Stomach (tissue), 9 donors: ENCODE measurements around the gene UPF1. TPM values are rescaled to one million over a fixed set of nuclear protein-coding genes. Genes with fewer than 3 reads are reported as not detected.

ENCODE experiments used
- DNase-seq, 2 donors: peaks; one replicate each; pipeline versions ENCODE4 v3.0.0 to v3.0.0-alpha.2; 2013 to 2019
- H3K27ac ChIP-seq, 5 donors: fragments of 200-600 bp in 4 of 5; sonication (generic) in 4 of 5; one replicate each; pipeline ENCODE4 v1.5.1; 2013 to 2019; ENCODE audit warnings: mild to moderate bottlenecking in 1 of 5, moderate library complexity in 1 of 5
- H3K27me3 ChIP-seq, 3 donors: fragments of 200-600 bp; sonication (generic); one replicate each; pipeline ENCODE4 v1.5.1; 2017 to 2019; ENCODE audit warnings: mixed run types in 1 of 3
- H3K36me3 ChIP-seq, 4 donors: fragments of 200-600 bp; sonication (generic); 1 replicate in 3 of 4; 2 replicates in 1 of 4; pipeline ENCODE4 v1.5.1; 2016 to 2019
- H3K4me1 ChIP-seq, 4 donors: fragments of 200-600 bp; sonication (generic); one replicate each; pipeline ENCODE4 v1.5.1; 2016 to 2019
- H3K4me3 ChIP-seq, 4 donors: fragments of 200-600 bp; sonication (generic) in 3 of 4; one replicate each; pipeline ENCODE4 v1.5.1; 2016 to 2019; ENCODE audit warnings: mild to moderate bottlenecking in 1 of 4
- H3K9me3 ChIP-seq, 4 donors: fragments of 200-600 bp; sonication (generic); one replicate each; pipeline ENCODE4 v1.5.1; 2016 to 2019
- EP300 ChIP-seq: sonication (generic); formaldehyde crosslinking; IDR thresholded peaks from one replicate; pipeline ENCODE4 v1.6.1; 2017; ENCODE audit warnings: antibody characterized with exemption
- POLR2A ChIP-seq, 4 donors: fragments of 450-650 bp; IDR thresholded peaks; one replicate each; pipeline ENCODE4 v1.6.1; 2016; ENCODE audit warnings: antibody characterized with exemption in 4 of 4, control low read depth in 2 of 4, mild to moderate bottlenecking in 1 of 4, moderate library complexity in 1 of 4
- POLR2AphosphoS5 ChIP-seq, 3 donors: sonication (generic); formaldehyde crosslinking; IDR thresholded peaks; one replicate each; pipeline ENCODE4 v1.6.1; 2016; ENCODE audit warnings: antibody characterized with exemption in 3 of 3
- WGBS, 5 donors: extraction: QIAGEN DNeasy Blood & Tissue Kit in 3 of 5; methylation state at CpG; one replicate each; pipeline versions ENCODE4 v1.1.5 to v1.1.7; 2013 to 2018; 5-methylcytosine and 5-hydroxymethylcytosine counted together
- intact Hi-C: fragments of 100-400 bp; cut with DNase I; formaldehyde crosslinking; loops from one replicate; pipeline ENCODE4 v1.15.1; 2023; ENCODE audit warnings: low total_unique reads
- polyA plus RNA-seq, 3 donors: library from polyadenylated mRNA; stranded (reverse); fragments of 200-250 nt; gene quantifications; one replicate each; pipeline ENCODE4 v1.2.3, GENCODE V29; 2013
- total RNA-seq, 5 donors: library from RNA; depleted of rRNA; stranded (reverse); fragments of >200 nt; gene quantifications; one replicate each; pipeline versions ENCODE4 v1.1.0 to v1.2.3, GENCODE V29; 2014 to 2016
- TF ChIP-seq, protein P1 (sequence below), 7 experiments: fragments of 450-650 bp in 4 of 7; fragments of 200-600 bp in 3 of 7; sonication (generic) in 3 of 7; IDR thresholded peaks; one replicate each; pipeline ENCODE4 v1.5.1; 2016 to 2019; ENCODE audit warnings: antibody characterized with exemption in 7 of 7, control low read depth in 2 of 7, mild to moderate bottlenecking in 1 of 7
- donor health status: healthy with polysubstance abuse.
- donor health status: Bipolar disorder and iron deficiency.
- donor health status: healthy.

Gene UPF1
- total and polyA plus RNA-seq, 8 donors = 26.3 to 111 (median 38.7) TPM

DNA sequence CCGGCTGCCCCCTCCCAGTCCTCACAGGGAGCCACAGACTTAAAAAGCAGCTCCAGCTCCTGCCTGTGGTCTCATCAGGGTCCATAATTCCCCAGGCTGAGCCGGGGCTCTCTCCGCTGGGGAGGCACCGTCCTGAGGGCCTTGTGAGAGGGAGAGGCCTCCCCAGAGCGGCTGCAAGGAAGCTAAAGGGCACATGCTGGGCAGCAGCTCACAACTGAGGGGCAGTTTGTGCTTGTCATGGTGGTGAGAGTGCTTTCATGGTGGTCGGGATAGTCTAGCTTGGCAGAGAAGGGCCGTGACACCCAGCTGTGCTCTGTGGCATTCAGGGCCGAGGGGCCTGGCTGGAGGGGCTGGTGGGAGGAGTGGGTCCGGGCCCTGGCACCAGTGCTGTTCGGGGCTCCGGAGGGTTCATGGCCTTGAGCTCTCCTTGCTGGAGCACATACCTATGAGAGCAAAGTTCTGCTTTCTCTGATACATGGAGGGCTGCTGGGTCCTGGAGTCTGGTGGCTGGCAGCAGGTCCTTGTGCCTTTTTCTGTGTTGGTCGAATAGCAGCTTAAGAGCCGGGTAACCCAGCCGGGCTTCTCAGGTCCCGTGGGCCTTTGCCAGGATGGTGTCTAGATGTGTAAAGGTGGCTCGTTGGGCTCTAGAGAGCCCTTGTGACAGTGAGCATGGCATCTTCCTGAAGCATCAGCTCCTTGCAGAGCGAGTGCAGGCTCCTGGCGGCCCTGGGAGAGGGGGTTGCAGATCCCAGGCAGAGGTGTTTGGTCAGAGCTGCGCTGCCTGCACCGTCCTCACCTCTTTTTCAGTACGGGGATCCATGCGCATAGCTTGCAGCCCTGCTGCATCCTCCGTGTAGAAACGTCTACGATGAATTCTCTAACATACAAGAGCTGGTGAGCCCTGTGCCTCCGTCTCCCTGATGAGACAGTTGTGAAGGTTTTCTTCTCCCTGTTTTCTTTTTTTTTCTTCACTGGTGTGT lies 8.8 kb downstream of the UPF1 start:
- TF ChIP-seq EP300 = no peak
- no peak for TF ChIP-seq POLR2AphosphoS5 (IDR thresholded peaks at IDR 0.05)
- TF ChIP-seq, protein P1, sequence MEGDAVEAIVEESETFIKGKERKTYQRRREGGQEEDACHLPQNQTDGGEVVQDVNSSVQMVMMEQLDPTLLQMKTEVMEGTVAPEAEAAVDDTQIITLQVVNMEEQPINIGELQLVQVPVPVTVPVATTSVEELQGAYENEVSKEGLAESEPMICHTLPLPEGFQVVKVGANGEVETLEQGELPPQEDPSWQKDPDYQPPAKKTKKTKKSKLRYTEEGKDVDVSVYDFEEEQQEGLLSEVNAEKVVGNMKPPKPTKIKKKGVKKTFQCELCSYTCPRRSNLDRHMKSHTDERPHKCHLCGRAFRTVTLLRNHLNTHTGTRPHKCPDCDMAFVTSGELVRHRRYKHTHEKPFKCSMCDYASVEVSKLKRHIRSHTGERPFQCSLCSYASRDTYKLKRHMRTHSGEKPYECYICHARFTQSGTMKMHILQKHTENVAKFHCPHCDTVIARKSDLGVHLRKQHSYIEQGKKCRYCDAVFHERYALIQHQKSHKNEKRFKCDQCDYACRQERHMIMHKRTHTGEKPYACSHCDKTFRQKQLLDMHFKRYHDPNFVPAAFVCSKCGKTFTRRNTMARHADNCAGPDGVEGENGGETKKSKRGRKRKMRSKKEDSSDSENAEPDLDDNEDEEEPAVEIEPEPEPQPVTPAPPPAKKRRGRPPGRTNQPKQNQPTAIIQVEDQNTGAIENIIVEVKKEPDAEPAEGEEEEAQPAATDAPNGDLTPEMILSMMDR (IDR thresholded peaks at IDR 0.05) = no peak
- no peak for TF ChIP-seq POLR2A (IDR thresholded peaks at IDR 0.05)
- intact Hi-C loops = loop anchor here (10.0 kb wide), 1 partner anchor 386 kb away; no protein-coding TSS in a partner anchor
- 56 to 75% (median 61%) methylated on average over 22 to 26 of the region's 26 CpGs for WGBS, 5 donors
- H3K36me3 ChIP-seq = peaks cover 7 to 26% (median 12%) of the 10 kb centered on the region in 4 donors
- peaks cover 59 to 100% (median 97%) of the 10 kb centered on the region in 4 donors for H3K4me1 ChIP-seq
- H3K27ac ChIP-seq = peak overlapping the region in 2 of 5 donors; percentile 18 to 44
- DNase-seq = no peak
- no peaks in the 10 kb centered on the region for H3K9me3 ChIP-seq
- peak overlapping the region in 1 of 4 donors; percentile 10 for H3K4me3 ChIP-seq
- H3K27me3 ChIP-seq = no peaks in the 10 kb centered on the region

DNA sequence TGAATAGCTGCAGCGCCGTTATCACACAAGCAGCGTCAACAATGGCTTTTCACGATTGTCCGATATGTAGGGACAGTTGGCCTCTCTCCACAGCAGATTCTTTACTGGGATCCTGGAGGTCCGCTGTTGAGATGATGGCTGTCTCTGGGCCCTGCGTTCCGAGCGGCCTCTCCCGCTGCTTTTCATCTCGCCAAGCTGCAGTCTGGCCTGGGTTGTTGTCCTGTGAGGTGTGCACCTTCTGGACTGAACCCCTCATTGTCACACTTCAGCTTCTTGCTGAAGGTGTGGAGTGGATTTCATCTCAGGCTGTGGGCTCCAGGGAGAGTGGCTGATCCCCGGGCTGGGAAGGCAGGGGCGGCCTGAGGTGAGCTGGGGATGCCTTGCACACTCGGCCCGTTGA lies 9.6 kb downstream of the UPF1 start:
- no peak overlapping the region for H3K27ac ChIP-seq
- intact Hi-C loops = loop anchor here (10.0 kb wide), 1 partner anchor 387 kb away; no protein-coding TSS in a partner anchor
- DNase-seq = peak in 1 of 2 donors; percentile 4
- no peaks in the 10 kb centered on the region for H3K9me3 ChIP-seq
- no peaks in the 10 kb centered on the region for H3K27me3 ChIP-seq
- TF ChIP-seq EP300 (no peak), POLR2AphosphoS5 (IDR thresholded peaks at IDR 0.05) (no peak), POLR2A (IDR thresholded peaks at IDR 0.05) (no peak)
- TF ChIP-seq, protein P1 (IDR thresholded peaks at IDR 0.05) = no peak
- H3K4me1 ChIP-seq = peaks cover 56 to 100% (median 97%) of the 10 kb centered on the region in 4 donors
- no peak overlapping the region for H3K4me3 ChIP-seq
- 47 to 72% (median 55%) methylated on average over 14 to 15 of the region's 15 CpGs for WGBS, 5 donors
- peaks cover 6 to 32% (median 15%) of the 10 kb centered on the region in 4 donors for H3K36me3 ChIP-seq

GRCh38 chr19:18842166-18842565 lies 10.4 kb downstream of the UPF1 start:
- Histone ChIP-seq H3K4me1 (peaks cover 62 to 100% (median 99%) of the 10 kb centered on the region in 4 donors), H3K9me3 (no peaks in the 10 kb centered on the region), H3K27me3 (no peaks in the 10 kb centered on the region), H3K4me3 (no peak overlapping the region), H3K27ac (no peak overlapping the region), H3K36me3 (peaks cover 6 to 27% (median 16%) of the 10 kb centered on the region in 4 donors)
- WGBS, 5 donors = 46 to 55% (median 50%) methylated on average over 7 of the region's 7 CpGs
- intact Hi-C loops = loop anchor here (10.0 kb wide), 1 partner anchor 387 kb away; no protein-coding TSS in a partner anchor
- TF ChIP-seq POLR2A (IDR thresholded peaks at IDR 0.05) = no peak
- TF ChIP-seq, protein P1 (IDR thresholded peaks at IDR 0.05) = no peak
- no peak for TF ChIP-seq POLR2AphosphoS5 (IDR thresholded peaks at IDR 0.05)
- TF ChIP-seq EP300 = no peak
- peak in 1 of 2 donors; percentile 9 for DNase-seq

GRCh38 chr19:18843960-18844359 lies 12.2 kb downstream of the UPF1 start:
- H3K4me1 ChIP-seq = peaks cover 65 to 100% (median 98%) of the 10 kb centered on the region in 4 donors
- H3K27me3 ChIP-seq = no peaks in the 10 kb centered on the region
- intact Hi-C loops = loop anchor here (10.0 kb wide), 1 partner anchor 389 kb away; no protein-coding TSS in a partner anchor
- TF ChIP-seq POLR2AphosphoS5 (IDR thresholded peaks at IDR 0.05) = no peak
- H3K9me3 ChIP-seq = no peaks in the 10 kb centered on the region
- WGBS, 5 donors = 62 to 76% (median 69%) methylated on average over 7 of the region's 7 CpGs
- H3K27ac ChIP-seq = no peak overlapping the region
- no peak overlapping the region for H3K4me3 ChIP-seq
- no peak for DNase-seq
- peaks cover 8 to 26% (median 16%) of the 10 kb centered on the region in 4 donors for H3K36me3 ChIP-seq
